Fibroblast of lung (primary cell): Measurements from ENCODE around the gene STEEP1. TPM values are rescaled to one million over a fixed set of nuclear protein-coding genes. Genes with fewer than 3 reads are reported as not detected.

Experiments
- DNase-seq, 2 donors: peaks; one replicate each; pipeline versions ENCODE4 v3.0.0 to v3.0.0-alpha.2; 2010; ENCODE audit warnings: low read depth in 2 of 2
- H2AFZ ChIP-seq: 2 replicates; pipeline ENCODE4 v1.5.1; 2012; ENCODE audit warnings: low read length, control low read depth, inconsistent platforms
- H3K27ac ChIP-seq: 2 replicates; pipeline ENCODE4 v1.5.1; 2011; ENCODE audit warnings: low read length, control low read depth; ENCODE audit not compliant: insufficient read depth
- H3K27me3 ChIP-seq: 2 replicates; pipeline ENCODE4 v1.5.1; 2011; ENCODE audit warnings: mild to moderate bottlenecking, low read length; ENCODE audit not compliant: control insufficient read depth, insufficient read depth
- H3K36me3 ChIP-seq: 2 replicates; pipeline ENCODE4 v1.5.1; 2011; ENCODE audit warnings: low read length; ENCODE audit not compliant: control insufficient read depth, insufficient read depth
- H3K4me1 ChIP-seq: 2 replicates; pipeline ENCODE4 v1.5.1; 2011; ENCODE audit warnings: low read length; ENCODE audit not compliant: control insufficient read depth, insufficient read depth; ENCODE audit errors: extremely low read depth
- H3K4me2 ChIP-seq: 2 replicates; pipeline ENCODE4 v1.5.1; 2011; ENCODE audit warnings: low read length, control low read depth; ENCODE audit not compliant: insufficient read depth; ENCODE audit errors: extremely low read depth
- H3K4me3 ChIP-seq, 4 experiments: fragments of 200-600 bp in 1 of 4; sonication (generic) in 1 of 4; replicated peaks in 1 of 4; 2 replicates each; pipeline ENCODE4 v1.5.1; 2011 to 2016; ENCODE audit warnings: low read length in 4 of 4, low read depth in 3 of 4, mild to moderate bottlenecking in 3 of 4, control low read depth in 2 of 4, inconsistent platforms in 1 of 4, mixed read lengths in 1 of 4; ENCODE audit not compliant: insufficient read depth in 1 of 4; ENCODE audit errors: control extremely low read depth in 1 of 4
- H3K79me2 ChIP-seq: 2 replicates; pipeline ENCODE4 v1.5.1; 2012; ENCODE audit warnings: mild to moderate bottlenecking, low read length, inconsistent platforms; ENCODE audit not compliant: control insufficient read depth, insufficient read depth
- H3K9ac ChIP-seq: 2 replicates; pipeline ENCODE4 v1.5.1; 2011; ENCODE audit warnings: mild to moderate bottlenecking, low read length, control low read depth; ENCODE audit not compliant: insufficient read depth
- H3K9me3 ChIP-seq: 2 replicates; pipeline ENCODE4 v1.5.1; 2012; ENCODE audit warnings: low read depth, low read length; ENCODE audit not compliant: control insufficient read depth, insufficient read depth
- H4K20me1 ChIP-seq: 2 replicates; pipeline ENCODE4 v1.5.1; 2011; ENCODE audit warnings: low read length; ENCODE audit not compliant: control insufficient read depth, insufficient read depth; ENCODE audit errors: extremely low read depth
- CTCF ChIP-seq, 2 donors: IDR thresholded peaks in 1 of 2; conservative IDR thresholded peaks in 1 of 2; 1 replicate in 1 of 2; 2 replicates in 1 of 2; pipeline ENCODE4 v1.5.1; 2011 to 2012; ENCODE audit warnings: low read length in 2 of 2, control low read depth in 1 of 2, inconsistent platforms in 1 of 2, low read depth in 1 of 2, mild to moderate bottlenecking in 1 of 2
- EZH2 ChIP-seq: IDR thresholded peaks from 2 replicates; pipeline ENCODE4 v1.5.1; 2012; ENCODE audit warnings: low read length, control low read depth, mild to moderate bottlenecking; ENCODE audit errors: missing control alignments
- polyA plus RNA-seq, 2 donors: library from polyadenylated mRNA; depleted of rRNA in 1 of 2; stranded (reverse) in 1 of 2; unstranded in 1 of 2; fragments of >200 nt; gene quantifications; 2 replicates each; pipeline ENCODE4 v1.2.1, GENCODE V29; 2011 to 2012; ENCODE audit warnings: missing spikeins in 1 of 2
- total RNA-seq: library from RNA; depleted of rRNA; stranded (reverse); fragments of >200 nt; gene quantifications from 2 replicates; pipeline ENCODE4 v1.2.1, GENCODE V29; 2014

STEEP1 gene
- total and polyA plus RNA-seq, 2 donors (not counting 1 experiment from before 2014, with no cell fraction given), result 20.3 to 40.8 TPM

- Histone ChIP-seq H3K4me3 (no peak overlapping the region), H3K27me3 (no peaks in the 10 kb centered on the region), H3K36me3 (no peaks in the 10 kb centered on the region), H4K20me1 (no peaks in the 10 kb centered on the region), H3K79me2 (no peaks in the 10 kb centered on the region), H3K4me2 (no peak overlapping the region), H3K9me3 (no peaks in the 10 kb centered on the region), H3K9ac (no peak overlapping the region), H2AFZ (no peak overlapping the region), H3K27ac (no peak overlapping the region), H3K4me1 (no peaks in the 10 kb centered on the region)
- TF ChIP-seq EZH2, result no peak
- no peak for TF ChIP-seq CTCF (conservative IDR thresholded peaks at IDR 0.05 in 1 of 2, IDR thresholded peaks at IDR 0.05 in 1 of 2; ENCODE audit: low read depth in 1 of 2, low read length in 2 of 2)
- DNase-seq, result no peak
These were observed 44.0 kb downstream of the STEEP1 start for GRCh38 chrX:119521246-119521645.

GRCh38 chrX:119518371-119518770, 46.8 kb downstream of the STEEP1 start:
- H3K79me2 ChIP-seq, result no peaks in the 10 kb centered on the region
- no peaks in the 10 kb centered on the region for H4K20me1 ChIP-seq
- no peak overlapping the region for H3K27ac ChIP-seq
- H3K4me1 ChIP-seq, result no peaks in the 10 kb centered on the region
- no peak for DNase-seq
- no peaks in the 10 kb centered on the region for H3K36me3 ChIP-seq
- no peak overlapping the region for H3K4me2 ChIP-seq
- no peak overlapping the region for H2AFZ ChIP-seq
- no peak overlapping the region for H3K4me3 ChIP-seq
- no peak overlapping the region for H3K9ac ChIP-seq
- H3K27me3 ChIP-seq, result no peaks in the 10 kb centered on the region
- H3K9me3 ChIP-seq, result no peaks in the 10 kb centered on the region
- TF ChIP-seq CTCF (conservative IDR thresholded peaks at IDR 0.05 in 1 of 2, IDR thresholded peaks at IDR 0.05 in 1 of 2; ENCODE audit: low read depth in 1 of 2, low read length in 2 of 2), result no peak
- TF ChIP-seq EZH2, result no peak

GRCh38 chrX:119516157-119516702, 49.0 kb downstream of the STEEP1 start:
- no peak overlapping the region for H3K4me3 ChIP-seq
- H2AFZ ChIP-seq, result peak overlapping the region; percentile 92
- H3K36me3 ChIP-seq, result no peaks in the 10 kb centered on the region
- no peaks in the 10 kb centered on the region for H3K79me2 ChIP-seq
- no peak overlapping the region for H3K27ac ChIP-seq
- no peaks in the 10 kb centered on the region for H3K4me1 ChIP-seq
- no peak overlapping the region for H3K9ac ChIP-seq
- no peak overlapping the region for H3K4me2 ChIP-seq
- TF ChIP-seq CTCF (conservative IDR thresholded peaks at IDR 0.05 in 1 of 2, IDR thresholded peaks at IDR 0.05 in 1 of 2; ENCODE audit: low read depth in 1 of 2, low read length in 2 of 2) (peak; percentile 75 to 77), EZH2 (no peak)
- peak; percentile 53 to 77 for DNase-seq
- no peaks in the 10 kb centered on the region for H3K27me3 ChIP-seq
- no peaks in the 10 kb centered on the region for H4K20me1 ChIP-seq
- H3K9me3 ChIP-seq, result no peaks in the 10 kb centered on the region
